GM12878 (cell line): Measurements from ENCODE around the gene OPN1SW.

Experiments
- CHD2 ChIP-seq: IDR thresholded peaks from 2 replicates; pipeline ENCODE4 v1.6.1; 2011; ENCODE audit warnings: low read depth, low read length, improper control_type of control experiment, borderline replicate concordance
- CTCF ChIP-seq, 3 experiments: IDR thresholded peaks in 2 of 3; conservative IDR thresholded peaks in 1 of 3; 2 replicates each; pipeline ENCODE4 v1.5.1; 2011; ENCODE audit warnings: low read depth in 3 of 3, low read length in 3 of 3, mild to moderate bottlenecking in 3 of 3, control low read depth in 2 of 3, moderate library complexity in 2 of 3, inconsistent platforms in 1 of 3, mixed read lengths in 1 of 3; ENCODE audit not compliant: control insufficient read depth in 2 of 3, insufficient read depth in 1 of 3; ENCODE audit errors: extremely low read depth in 1 of 3
- E2F4 ChIP-seq: IDR thresholded peaks from 2 replicates; pipeline ENCODE4 v1.6.1; 2012; ENCODE audit warnings: low read depth, low read length, improper control_type of control experiment
- EP300 ChIP-seq, 2 experiments: fragments of 150-350 bp in 1 of 2; IDR thresholded peaks; 2 replicates each; pipeline ENCODE4 v1.6.1; 2011 to 2012; ENCODE audit warnings: low read depth in 2 of 2, low read length in 2 of 2, borderline replicate concordance in 1 of 2, improper control_type of control experiment in 1 of 2, inconsistent platforms in 1 of 2; ENCODE audit not compliant: control insufficient read depth in 1 of 2
- ETV6 ChIP-seq, 2 experiments: fragments of 450-650 bp in 1 of 2; IDR thresholded peaks in 1 of 2; conservative IDR thresholded peaks in 1 of 2; 2 replicates each; pipeline ENCODE4 v1.6.1; 2014; ENCODE audit warnings: antibody characterized with exemption in 1 of 2, borderline replicate concordance in 1 of 2, low read depth in 1 of 2, mild to moderate bottlenecking in 1 of 2, moderate library complexity in 1 of 2
- MTA2 ChIP-seq: fragments of 450-650 bp; IDR thresholded peaks from 2 replicates; pipeline ENCODE4 v1.6.1; 2016; ENCODE audit warnings: low read depth, mild to moderate bottlenecking, moderate library complexity
- NFYA ChIP-seq: IDR thresholded peaks from 2 replicates; pipeline ENCODE4 v1.6.1; 2011; ENCODE audit warnings: low read depth, mild to moderate bottlenecking, low read length, improper control_type of control experiment, borderline replicate concordance
- POLR2A ChIP-seq: IDR thresholded peaks from 2 replicates; pipeline ENCODE4 v1.6.1; 2011; ENCODE audit warnings: low read depth, mild to moderate bottlenecking, low read length
- STAT1 ChIP-seq: fragments of 450-650 bp; conservative IDR thresholded peaks from 2 replicates; pipeline ENCODE4 v1.6.1; 2014; ENCODE audit warnings: antibody characterized with exemption, mild to moderate bottlenecking
- SUZ12 ChIP-seq: fragments of 200-600 bp; sonication (generic); IDR thresholded peaks from one replicate; pipeline ENCODE4 v1.6.1; 2018; ENCODE audit warnings: antibody characterized with exemption, mild to moderate bottlenecking; ENCODE audit not compliant: unreplicated experiment
- TAF1 ChIP-seq: IDR thresholded peaks from 2 replicates; pipeline ENCODE4 v1.6.1; 2011; ENCODE audit warnings: mild to moderate bottlenecking, low read depth, low read length, borderline replicate concordance
- ZBTB40 ChIP-seq: fragments of 450-650 bp; IDR thresholded peaks from 2 replicates; pipeline ENCODE4 v1.6.1; 2016; ENCODE audit warnings: mild to moderate bottlenecking, moderate library complexity, borderline replicate concordance
- ZNF24 ChIP-seq: fragments of 450-650 bp; IDR thresholded peaks from 2 replicates; pipeline ENCODE4 v1.6.1; 2017; ENCODE audit warnings: antibody characterized with exemption, mild to moderate bottlenecking

- TF ChIP-seq CTCF (IDR thresholded peaks at IDR 0.05 in 2 of 3, conservative IDR thresholded peaks at IDR 0.05 in 1 of 3; ENCODE audit: control insufficient read depth in 2 of 3, extremely low read depth in 1 of 3, insufficient read depth in 1 of 3, low read depth in 3 of 3, low read length in 3 of 3) (no peak), ZNF24 (no peak), NFYA (no peak), E2F4 (no peak), CHD2 (no peak), ZBTB40 (no peak), SUZ12 (no peak), ETV6 (conservative IDR thresholded peaks at IDR 0.05 in 1 of 2, IDR thresholded peaks at IDR 0.05 in 1 of 2; ENCODE audit: borderline replicate concordance in 1 of 2, low read depth in 1 of 2) (no peak), MTA2 (no peak), TAF1 (no peak), POLR2A (no peak), STAT1 (no peak), EP300 (IDR thresholded peaks at IDR 0.05; ENCODE audit: borderline replicate concordance in 1 of 2, control insufficient read depth in 1 of 2, low read depth in 2 of 2, low read length in 2 of 2) (no peak)
Observed at GRCh38 chr7:128812514-128813168, 37.0 kb upstream of the OPN1SW start.
